Adrenal gland (tissue), 12 donors: Measurements from ENCODE around the gene KIF6. TPM values are rescaled to one million over a fixed set of nuclear protein-coding genes. Genes with fewer than 3 reads are reported as not detected.

Source experiments
- DNase-seq, 7 donors: peaks; one replicate each; pipeline ENCODE4 v3.0.0-alpha.2; 2019 to 2020
- H3K27ac ChIP-seq, 5 donors: fragments of 200-600 bp; sonication (generic) in 4 of 5; 1 replicate in 3 of 5; 2 replicates in 2 of 5; pipeline versions ENCODE4 v1.5.1 to v1.8.0; 2016 to 2020; ENCODE audit warnings: mild to moderate bottlenecking in 1 of 5
- H3K27me3 ChIP-seq: fragments of 200-600 bp; 2 replicates; pipeline ENCODE4 v1.8.0; 2021
- H3K36me3 ChIP-seq, 2 donors: fragments of 200-600 bp; replicated peaks in 1 of 2; 1 replicate in 1 of 2; 2 replicates in 1 of 2; pipeline versions ENCODE4 v1.5.1 to v1.8.0; 2018 to 2022
- H3K4me1 ChIP-seq, 2 donors: fragments of 200-600 bp; replicated peaks in 1 of 2; 1 replicate in 1 of 2; 2 replicates in 1 of 2; pipeline versions ENCODE4 v1.5.1 to v1.8.0; 2018 to 2021
- H3K4me3 ChIP-seq, 4 donors: fragments of 200-600 bp; sonication (generic) in 3 of 4; one replicate each; pipeline ENCODE4 v1.5.1; 2016 to 2018
- H3K9me3 ChIP-seq, 3 donors: fragments of 200-600 bp; sonication (generic) in 1 of 3; replicated peaks in 1 of 3; 1 replicate in 2 of 3; 2 replicates in 1 of 3; pipeline versions ENCODE4 v1.5.1 to v1.8.0; 2016 to 2021
- POLR2A ChIP-seq, 2 donors: fragments of 450-650 bp; IDR thresholded peaks; one replicate each; pipeline ENCODE4 v1.6.1; 2017; ENCODE audit warnings: antibody characterized with exemption in 2 of 2, mild to moderate bottlenecking in 2 of 2, moderate library complexity in 1 of 2
- WGBS, 4 donors: extraction: QIAGEN DNeasy Blood & Tissue Kit in 2 of 4; methylation state at CpG; one replicate each; pipeline versions ENCODE4 v1.1.5 to v1.1.7; 2013 to 2017; 5-methylcytosine and 5-hydroxymethylcytosine counted together
- intact Hi-C, 2 donors: fragments of 100-400 bp; cut with DNase I; formaldehyde crosslinking; loops; one replicate each; pipeline versions ENCODE4 v1.14.1 to v1.15.0; 2022 to 2023
- polyA plus RNA-seq, 3 donors: library from polyadenylated mRNA; stranded (reverse); fragments of 200-250 nt in 2 of 3; fragments of 350-450 nt in 1 of 3; fragmentation: Illumina TruSeq in 1 of 3; extraction: RNeasy Lipid Tissue Mini Kit (QIAGEN cat#74804) in 1 of 3; gene quantifications; one replicate each; pipeline ENCODE4 v1.2.3, GENCODE V29; 2013 to 2014
- total RNA-seq, 9 donors: library from RNA; depleted of rRNA in 4 of 9; stranded (reverse); fragments of >200 nt in 4 of 9; fragments of 120-200 nt in 1 of 9; fragmentation: NEBNext Ultra II Directional in 1 of 9; extraction: Animal tissue kit (Norgen Biotek cat#: 25700) in 1 of 9; gene quantifications; one replicate each; pipeline versions ENCODE4 v1.1.0 to v1.2.4, GENCODE V29; 2013 to 2023
- TF ChIP-seq, protein P1 (sequence below), 6 experiments: fragments of 450-650 bp in 4 of 6; fragments of 200-600 bp in 2 of 6; sonication (generic) in 1 of 6; IDR thresholded peaks; 1 replicate in 5 of 6; 2 replicates in 1 of 6; pipeline versions ENCODE4 v1.5.1 to v1.8.0; 2016 to 2021; ENCODE audit warnings: antibody characterized with exemption in 6 of 6, mild to moderate bottlenecking in 2 of 6, moderate library complexity in 1 of 6
- donor health status: healthy with polysubstance abuse.
- donor health status: Bipolar disorder and iron deficiency.
- donor health status: DM: yes; HTN: yes; CAD: no.
- donor health status: DM: no; HTN: no; CAD: no.
- donor health status: DM: no; HTN: no; CAD: no.
- donor health status: DM: yes; HTN: yes; CAD: no.

The KIF6 gene
- total and polyA plus RNA-seq, 12 donors: 0.52 to 4.2 (median 0.73) TPM

DNA sequence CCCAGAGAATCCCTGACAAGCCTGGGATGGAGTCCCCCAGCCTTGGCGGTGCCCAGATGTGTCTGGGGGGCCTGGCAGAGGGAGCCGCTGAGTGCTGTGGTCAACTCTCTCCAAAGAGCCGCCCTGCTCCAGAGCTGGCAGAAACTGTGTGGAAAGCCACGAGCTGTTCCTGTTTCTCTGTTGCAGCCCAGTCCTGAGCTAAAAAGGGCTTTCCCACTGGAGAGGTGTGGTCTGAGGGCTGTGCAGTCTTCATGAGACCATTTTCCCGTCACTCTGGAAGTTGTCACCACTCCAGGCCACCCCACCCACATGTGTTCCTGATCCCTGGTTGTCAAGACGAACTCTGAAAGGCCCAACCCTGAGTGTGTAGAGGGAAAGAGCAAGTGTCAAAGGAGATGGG is 303.0 kb downstream of the KIF6 start:
- H3K4me1 ChIP-seq: no peaks in the 10 kb centered on the region
- no peak for DNase-seq
- TF ChIP-seq, protein P1, sequence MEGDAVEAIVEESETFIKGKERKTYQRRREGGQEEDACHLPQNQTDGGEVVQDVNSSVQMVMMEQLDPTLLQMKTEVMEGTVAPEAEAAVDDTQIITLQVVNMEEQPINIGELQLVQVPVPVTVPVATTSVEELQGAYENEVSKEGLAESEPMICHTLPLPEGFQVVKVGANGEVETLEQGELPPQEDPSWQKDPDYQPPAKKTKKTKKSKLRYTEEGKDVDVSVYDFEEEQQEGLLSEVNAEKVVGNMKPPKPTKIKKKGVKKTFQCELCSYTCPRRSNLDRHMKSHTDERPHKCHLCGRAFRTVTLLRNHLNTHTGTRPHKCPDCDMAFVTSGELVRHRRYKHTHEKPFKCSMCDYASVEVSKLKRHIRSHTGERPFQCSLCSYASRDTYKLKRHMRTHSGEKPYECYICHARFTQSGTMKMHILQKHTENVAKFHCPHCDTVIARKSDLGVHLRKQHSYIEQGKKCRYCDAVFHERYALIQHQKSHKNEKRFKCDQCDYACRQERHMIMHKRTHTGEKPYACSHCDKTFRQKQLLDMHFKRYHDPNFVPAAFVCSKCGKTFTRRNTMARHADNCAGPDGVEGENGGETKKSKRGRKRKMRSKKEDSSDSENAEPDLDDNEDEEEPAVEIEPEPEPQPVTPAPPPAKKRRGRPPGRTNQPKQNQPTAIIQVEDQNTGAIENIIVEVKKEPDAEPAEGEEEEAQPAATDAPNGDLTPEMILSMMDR (IDR thresholded peaks at IDR 0.05): no peak
- TF ChIP-seq POLR2A (IDR thresholded peaks at IDR 0.05): no peak

DNA sequence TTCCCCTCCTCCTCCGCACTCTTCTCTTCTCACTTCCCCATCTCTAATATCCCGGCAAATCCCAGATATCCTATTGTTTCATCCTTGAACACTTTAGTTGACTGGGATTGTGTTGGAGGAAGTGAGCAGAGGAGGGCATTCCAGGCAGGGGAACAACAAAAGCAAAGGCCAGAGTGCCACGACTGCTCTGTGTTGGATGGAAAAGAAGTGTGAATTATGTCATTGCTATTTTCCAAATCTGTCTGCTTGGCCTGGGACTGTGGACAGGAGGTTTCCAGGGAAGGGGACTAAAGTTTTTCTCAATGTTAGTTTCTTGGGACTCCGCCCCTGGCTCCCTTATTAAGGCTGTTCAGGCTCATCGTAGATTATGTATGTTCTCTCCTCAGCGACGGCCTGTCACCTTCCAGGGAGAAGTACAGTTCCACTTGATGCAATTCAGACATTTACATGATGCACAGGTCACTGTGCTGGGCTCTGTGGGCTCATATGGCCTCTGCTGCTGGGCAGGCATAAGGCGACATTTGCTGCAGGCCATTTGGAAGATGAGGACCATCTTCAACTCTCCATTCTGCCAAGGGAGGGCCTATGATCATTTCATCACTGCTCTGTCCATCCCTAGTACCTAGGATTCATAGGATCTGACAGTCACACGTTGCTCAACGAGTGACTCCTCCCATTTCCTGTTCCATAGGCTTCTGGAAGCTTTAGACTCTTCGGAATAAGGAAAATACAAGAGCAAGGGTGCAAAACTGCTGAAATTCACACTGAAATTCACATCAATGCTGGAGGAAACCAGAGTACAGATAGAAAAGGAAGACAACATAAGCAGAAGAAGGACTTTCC is 303.6 kb downstream of the KIF6 start:
- Histone ChIP-seq H3K9me3 (no peaks in the 10 kb centered on the region), H3K36me3 (no peaks in the 10 kb centered on the region), H3K27me3 (no peaks in the 10 kb centered on the region), H3K4me1 (no peaks in the 10 kb centered on the region), H3K27ac (no peak overlapping the region), H3K4me3 (no peak overlapping the region)
- DNase-seq: no peak
- intact Hi-C loops: no loop called here
- no peak for TF ChIP-seq POLR2A (IDR thresholded peaks at IDR 0.05)
- TF ChIP-seq, protein P1 (IDR thresholded peaks at IDR 0.05): no peak
- 85 to 92% (median 89%) methylated on average over 11 of the region's 11 CpGs for WGBS, 4 donors

More for the DNA sequence above, 303.0 kb downstream of the KIF6 start:
- H3K4me3 ChIP-seq: no peak overlapping the region
- H3K27me3 ChIP-seq: no peaks in the 10 kb centered on the region
- no peaks in the 10 kb centered on the region for H3K36me3 ChIP-seq
- H3K27ac ChIP-seq: no peak overlapping the region
- WGBS, 4 donors: 52 to 78% (median 72%) methylated on average over 4 to 6 of the region's 6 CpGs
- intact Hi-C loops: no loop called here
- H3K9me3 ChIP-seq: no peaks in the 10 kb centered on the region

DNA sequence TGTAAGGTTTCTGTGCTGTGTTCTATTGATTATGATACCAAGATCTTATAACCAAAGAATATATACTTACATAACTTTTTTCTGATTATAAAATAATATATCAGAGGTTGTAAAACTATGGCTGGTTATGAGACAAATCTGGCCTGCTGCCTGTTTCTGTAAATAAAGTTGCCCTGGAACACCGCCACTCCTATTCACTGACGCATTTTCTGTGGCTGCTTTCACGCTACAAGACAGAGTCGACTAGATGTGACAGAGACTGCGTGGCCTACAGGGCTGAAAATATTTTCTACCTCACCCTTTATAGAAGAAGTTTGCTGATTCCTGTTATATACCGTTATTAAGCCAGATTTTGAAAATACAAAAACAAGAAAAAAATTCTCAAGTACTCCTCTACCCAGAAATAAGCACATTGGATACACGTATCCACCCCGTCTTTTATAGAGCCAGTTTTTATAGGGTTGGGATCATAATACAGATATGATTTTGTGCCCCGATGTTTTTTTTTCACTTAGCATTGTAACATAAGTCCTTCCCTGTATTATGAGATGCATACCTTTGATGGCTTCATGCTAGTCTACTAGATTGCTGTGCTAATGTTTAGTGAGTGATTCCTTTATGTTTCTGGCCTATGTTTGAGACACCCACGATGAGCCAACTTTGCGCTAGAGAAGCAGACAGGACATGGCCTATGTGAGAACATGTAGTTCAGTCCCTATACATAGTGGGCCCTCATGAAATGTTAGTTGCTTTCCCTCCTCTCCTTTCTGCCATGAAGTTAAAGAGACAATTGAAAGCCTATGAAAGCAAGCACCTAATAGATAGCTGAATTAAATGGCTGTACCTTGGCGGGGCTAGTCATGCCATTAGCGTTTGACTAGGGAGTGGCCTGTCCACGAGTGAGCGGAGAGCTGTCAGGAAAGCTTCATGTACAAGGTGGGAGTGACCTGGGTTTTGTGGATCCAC is 304.6 kb downstream of the KIF6 start:
- Histone ChIP-seq H3K4me1 (no peaks in the 10 kb centered on the region), H3K27ac (no peak overlapping the region), H3K4me3 (no peak overlapping the region), H3K27me3 (no peaks in the 10 kb centered on the region), H3K9me3 (no peaks in the 10 kb centered on the region), H3K36me3 (no peaks in the 10 kb centered on the region)
- intact Hi-C loops: no loop called here
- DNase-seq: no peak
- 81 to 92% (median 91%) methylated on average over 15 of the region's 15 CpGs for WGBS, 4 donors
- no peak for TF ChIP-seq POLR2A (IDR thresholded peaks at IDR 0.05)
- TF ChIP-seq, protein P1 (IDR thresholded peaks at IDR 0.05): no peak

DNA sequence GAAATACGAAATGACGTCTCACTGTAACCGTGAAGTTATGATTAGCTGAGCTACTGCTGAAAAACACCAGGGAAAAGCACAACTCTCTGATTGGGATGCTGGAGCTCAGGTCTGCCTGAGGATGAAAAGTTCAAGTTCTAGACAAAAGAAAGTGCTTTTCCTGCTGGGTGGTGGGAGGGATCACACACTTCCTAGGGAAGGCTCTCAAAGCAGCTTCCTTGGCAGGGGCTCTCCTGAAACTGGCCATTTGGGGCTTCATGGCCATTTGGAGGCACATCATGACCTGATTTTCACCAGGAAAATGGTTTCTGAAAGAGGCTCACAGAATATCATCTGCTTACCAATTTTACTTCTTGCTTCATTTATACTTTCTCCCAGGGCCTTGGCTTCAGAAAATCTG is 305.6 kb downstream of the KIF6 start:
- no peaks in the 10 kb centered on the region for H3K27me3 ChIP-seq
- intact Hi-C loops: no loop called here
- WGBS, 4 donors: 86 to 92% (median 92%) methylated on average over 3 of the region's 3 CpGs
- DNase-seq: no peak
- H3K4me1 ChIP-seq: no peaks in the 10 kb centered on the region
- H3K9me3 ChIP-seq: no peaks in the 10 kb centered on the region
- H3K36me3 ChIP-seq: no peaks in the 10 kb centered on the region
- H3K27ac ChIP-seq: no peak overlapping the region
- H3K4me3 ChIP-seq: no peak overlapping the region
- TF ChIP-seq, protein P1 (IDR thresholded peaks at IDR 0.05): no peak
- TF ChIP-seq POLR2A (IDR thresholded peaks at IDR 0.05): no peak
